Measurements from ENCODE around the gene PRKCZ.
A peak's percentile ranks its signal among the peaks of the same experiment; 100 is the strongest.

The PRKCZ gene

GRCh38 chr1:2210084-2210653, 160.0 kb downstream of the PRKCZ start:
- DNase-seq (ENCODE audit: low read depth) = no peak

GRCh38 chr1:2210786-2211185, 160.6 kb downstream of the PRKCZ start:
- no peak for DNase-seq (ENCODE audit: low read depth)

- no peak for DNase-seq (ENCODE audit: low read depth)
Observed at GRCh38 chr1:2212274-2212531, 162.0 kb downstream of the PRKCZ start.

GRCh38 chr1:2212532-2213491, 162.6 kb downstream of the PRKCZ start:
- no peak for DNase-seq (ENCODE audit: low read depth)

GRCh38 chr1:2213576-2214505, 163.6 kb downstream of the PRKCZ start:
- DNase-seq (ENCODE audit: low read depth) = no peak

GRCh38 chr1:2214541-2215241, 164.5 kb downstream of the PRKCZ start:
- no peak for DNase-seq (ENCODE audit: low read depth)

- no peak for DNase-seq (ENCODE audit: low read depth)
Observed at GRCh38 chr1:2215329-2215728, 165.1 kb downstream of the PRKCZ start.

- no peak for DNase-seq (ENCODE audit: low read depth)
Observed at GRCh38 chr1:2215909-2216766, 165.9 kb downstream of the PRKCZ start.

GRCh38 chr1:2216767-2217058, 166.5 kb downstream of the PRKCZ start:
- DNase-seq (ENCODE audit: low read depth) = no peak

- DNase-seq (ENCODE audit: low read depth) = no peak
Observed at GRCh38 chr1:2221271-2221670, 171.1 kb downstream of the PRKCZ start.

- no peak for DNase-seq (ENCODE audit: low read depth)
Observed at GRCh38 chr1:2224170-2224584, 174.0 kb downstream of the PRKCZ start.

GRCh38 chr1:2224631-2225428, 174.6 kb downstream of the PRKCZ start:
- no peak for DNase-seq (ENCODE audit: low read depth)

- no peak for DNase-seq (ENCODE audit: low read depth)
Observed at GRCh38 chr1:2226525-2227345, 176.5 kb downstream of the PRKCZ start.

GRCh38 chr1:2227346-2228156, 177.3 kb downstream of the PRKCZ start:
- peak; percentile 98 for DNase-seq (ENCODE audit: low read depth)

GRCh38 chr1:2228157-2228594, 178.0 kb downstream of the PRKCZ start, which contains the start of gene SKI:
TSS of gene SKI (plus strand) at chr1:2228319. CDS start at chr1:2228767, 448 bp downstream.
- no peak for DNase-seq (ENCODE audit: low read depth)

GRCh38 chr1:2228694-2229036, 178.5 kb downstream of the PRKCZ start:
- DNase-seq (ENCODE audit: low read depth) = no peak

GRCh38 chr1:2229037-2229864, 179.0 kb downstream of the PRKCZ start:
- DNase-seq (ENCODE audit: low read depth) = peak; percentile 57
